ENCODE data around the gene RANBP10.

RANBP10 gene

DNA sequence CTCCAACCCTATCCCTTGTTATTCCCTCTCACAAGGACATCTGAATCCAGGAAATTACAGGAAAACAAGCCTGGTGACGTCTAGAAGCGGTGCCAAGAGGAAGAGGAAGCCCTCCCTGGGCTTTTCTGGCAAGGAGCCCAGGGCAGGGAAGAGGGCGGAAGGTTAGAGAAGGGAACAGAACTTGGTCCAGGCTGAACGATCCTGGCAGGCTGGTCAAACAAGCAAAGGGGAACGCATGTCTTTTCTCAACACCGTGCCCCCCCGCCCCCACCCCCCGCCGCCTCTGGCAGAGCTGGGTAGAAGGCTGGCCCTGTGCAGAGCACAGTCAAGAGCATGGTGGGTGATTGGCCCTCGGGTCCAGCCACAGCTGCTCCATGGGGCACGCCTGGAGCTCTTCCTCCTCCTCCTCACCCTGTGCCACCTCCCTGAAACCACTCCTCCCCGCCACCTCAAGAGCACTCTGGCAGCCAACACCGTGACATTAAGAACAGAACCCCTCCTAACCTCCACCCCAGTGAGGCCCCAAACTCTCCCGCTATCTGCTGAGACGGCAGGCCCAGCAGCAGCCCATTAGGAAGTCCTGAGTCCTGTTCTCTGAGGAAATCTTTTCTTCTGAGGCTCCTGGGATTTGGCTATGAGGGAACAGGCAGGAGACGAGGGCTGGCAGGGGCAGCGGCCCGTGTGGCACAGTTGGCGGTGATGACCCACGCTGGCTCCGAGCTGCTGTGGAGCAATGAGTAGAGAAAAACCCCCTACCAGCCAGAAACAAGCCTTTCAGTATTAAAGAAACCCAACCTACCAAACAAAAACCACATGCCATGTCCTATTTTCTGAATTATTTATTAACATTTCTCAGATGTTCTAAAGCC lies 132.4 kb downstream of the RANBP10 start:
- DNase-seq: no peak
